HepG2 (cell line): ENCODE data around the gene SPOCD1.

Source experiments
- EZH2 ChIP-seq: conservative IDR thresholded peaks from 2 replicates; pipeline ENCODE4 v1.6.1; 2012; ENCODE audit warnings: mild to moderate bottlenecking, low read depth, low read length, moderate library complexity
- NR2C2 ChIP-seq: sonication (generic); formaldehyde crosslinking; IDR thresholded peaks from 2 replicates; pipeline ENCODE4 v1.4.0; 2020; ENCODE audit warnings: missing genetic modification reagents, mild to moderate bottlenecking, moderate library complexity, borderline replicate concordance
- POLR2G ChIP-seq: fragments of 200-400 bp; formaldehyde crosslinking; IDR thresholded peaks from 2 replicates; pipeline ENCODE4 v1.6.1; 2018; ENCODE audit warnings: mild to moderate bottlenecking, low read depth, low read length, moderate library complexity
- YEATS4 ChIP-seq: sonication (generic); formaldehyde crosslinking; IDR thresholded peaks from 2 replicates; pipeline ENCODE4 v1.4.0; 2020; ENCODE audit warnings: missing genetic modification reagents, borderline replicate concordance
- ZBTB7B ChIP-seq: sonication (generic); formaldehyde crosslinking; IDR thresholded peaks from 2 replicates; pipeline ENCODE4 v1.4.0; 2020; ENCODE audit warnings: missing genetic modification reagents
- ZNF383 ChIP-seq: sonication (generic); formaldehyde crosslinking; IDR thresholded peaks from 2 replicates; pipeline ENCODE4 v1.4.0; 2020; ENCODE audit warnings: missing genetic modification reagents, mild to moderate bottlenecking, borderline replicate concordance
- ZNF766 ChIP-seq: sonication (generic); formaldehyde crosslinking; IDR thresholded peaks from 2 replicates; pipeline ENCODE4 v1.5.0; 2020; ENCODE audit warnings: missing genetic modification reagents, borderline replicate concordance
- ZSCAN12 ChIP-seq: sonication (generic); formaldehyde crosslinking; IDR thresholded peaks from 2 replicates; pipeline ENCODE4 v1.9.0; 2021; ENCODE audit warnings: mild to moderate bottlenecking, missing genetic modification reagents
- ZZZ3 ChIP-seq: sonication (generic); formaldehyde crosslinking; IDR thresholded peaks from 2 replicates; pipeline ENCODE4 v1.4.0; 2020; ENCODE audit warnings: missing genetic modification reagents, mild to moderate bottlenecking, borderline replicate concordance

GRCh38 chr1:31784356-31785019 is 31.3 kb downstream of the SPOCD1 start:
- TF ChIP-seq ZNF383 (no peak), ZZZ3 (CRISPR knock-in tag) (no peak), YEATS4 (CRISPR knock-in tag) (no peak), ZBTB7B (CRISPR knock-in tag) (no peak), ZSCAN12 (CRISPR knock-in tag) (no peak), ZNF766 (no peak), EZH2 (no peak), NR2C2 (CRISPR knock-in tag) (no peak), POLR2G (no peak)
